ENCODE measurements around the gene SYT7. TPM values are rescaled to one million over a fixed set of nuclear protein-coding genes. Genes with fewer than 3 reads are reported as not detected.

SYT7 gene
- total RNA-seq, 2 donors from 2014 or later = 2.6 TPM; not detected in 1

DNA sequence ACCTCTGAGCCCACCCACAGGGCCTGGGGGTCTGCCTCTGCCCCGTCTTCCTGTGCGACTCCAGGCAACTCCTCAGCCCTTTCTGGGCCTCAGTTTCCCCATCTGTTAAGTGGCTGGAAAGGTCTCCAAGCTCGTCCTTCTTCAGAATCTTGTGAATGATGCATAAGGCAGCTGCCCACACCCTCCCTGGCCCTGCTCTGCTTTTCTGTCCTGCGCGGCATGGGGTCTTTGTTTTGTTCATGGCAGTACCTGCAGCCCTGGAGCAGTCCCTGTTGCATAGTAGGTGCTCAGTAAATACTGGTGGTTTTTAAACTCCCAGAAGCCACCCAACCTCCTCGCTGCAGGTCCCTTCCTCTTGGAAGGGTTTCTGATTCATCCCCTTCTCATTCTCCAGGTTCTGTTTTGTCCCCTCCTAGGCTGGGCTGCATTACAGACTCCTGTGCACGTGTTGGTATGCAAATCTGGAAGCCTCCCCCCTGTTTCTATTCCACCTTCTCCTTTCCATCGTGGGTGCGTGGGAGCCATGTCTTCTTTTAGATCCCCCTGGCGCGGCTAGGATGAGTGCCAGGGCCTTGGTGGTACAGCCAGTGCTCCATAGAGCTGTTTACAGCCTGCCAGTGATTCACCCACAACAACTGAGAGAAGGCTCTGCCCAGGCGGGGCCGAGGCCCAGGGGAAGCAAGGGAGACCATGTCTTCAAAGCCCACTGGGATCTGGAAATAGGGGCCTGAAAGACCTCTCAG lies 19.3 kb upstream of the SYT7 start:
- ATAC-seq (ENCODE audit: insufficient number of reproducible peaks, low FRiP score, low read depth) (no peak), DNase-seq (ENCODE audit: low spot score) (no peak)
- TF ChIP-seq, protein P1, sequence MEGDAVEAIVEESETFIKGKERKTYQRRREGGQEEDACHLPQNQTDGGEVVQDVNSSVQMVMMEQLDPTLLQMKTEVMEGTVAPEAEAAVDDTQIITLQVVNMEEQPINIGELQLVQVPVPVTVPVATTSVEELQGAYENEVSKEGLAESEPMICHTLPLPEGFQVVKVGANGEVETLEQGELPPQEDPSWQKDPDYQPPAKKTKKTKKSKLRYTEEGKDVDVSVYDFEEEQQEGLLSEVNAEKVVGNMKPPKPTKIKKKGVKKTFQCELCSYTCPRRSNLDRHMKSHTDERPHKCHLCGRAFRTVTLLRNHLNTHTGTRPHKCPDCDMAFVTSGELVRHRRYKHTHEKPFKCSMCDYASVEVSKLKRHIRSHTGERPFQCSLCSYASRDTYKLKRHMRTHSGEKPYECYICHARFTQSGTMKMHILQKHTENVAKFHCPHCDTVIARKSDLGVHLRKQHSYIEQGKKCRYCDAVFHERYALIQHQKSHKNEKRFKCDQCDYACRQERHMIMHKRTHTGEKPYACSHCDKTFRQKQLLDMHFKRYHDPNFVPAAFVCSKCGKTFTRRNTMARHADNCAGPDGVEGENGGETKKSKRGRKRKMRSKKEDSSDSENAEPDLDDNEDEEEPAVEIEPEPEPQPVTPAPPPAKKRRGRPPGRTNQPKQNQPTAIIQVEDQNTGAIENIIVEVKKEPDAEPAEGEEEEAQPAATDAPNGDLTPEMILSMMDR (IDR thresholded peaks at IDR 0.05) = no peak
- H3K4me3 ChIP-seq = peak overlapping the region; percentile 30
- H3K27ac ChIP-seq = no peak overlapping the region
- no peaks in the 10 kb centered on the region for H3K9me3 ChIP-seq
- no peaks in the 10 kb centered on the region for H3K36me3 ChIP-seq
- H3K4me1 ChIP-seq (ENCODE audit: control insufficient read depth in 1 of 2, low read depth in 2 of 2) = peaks cover 3 to 20% of the 10 kb centered on the region in 2 donors
- no peaks in the 10 kb centered on the region for H3K27me3 ChIP-seq (replicated peaks; ENCODE audit: insufficient read depth)

DNA sequence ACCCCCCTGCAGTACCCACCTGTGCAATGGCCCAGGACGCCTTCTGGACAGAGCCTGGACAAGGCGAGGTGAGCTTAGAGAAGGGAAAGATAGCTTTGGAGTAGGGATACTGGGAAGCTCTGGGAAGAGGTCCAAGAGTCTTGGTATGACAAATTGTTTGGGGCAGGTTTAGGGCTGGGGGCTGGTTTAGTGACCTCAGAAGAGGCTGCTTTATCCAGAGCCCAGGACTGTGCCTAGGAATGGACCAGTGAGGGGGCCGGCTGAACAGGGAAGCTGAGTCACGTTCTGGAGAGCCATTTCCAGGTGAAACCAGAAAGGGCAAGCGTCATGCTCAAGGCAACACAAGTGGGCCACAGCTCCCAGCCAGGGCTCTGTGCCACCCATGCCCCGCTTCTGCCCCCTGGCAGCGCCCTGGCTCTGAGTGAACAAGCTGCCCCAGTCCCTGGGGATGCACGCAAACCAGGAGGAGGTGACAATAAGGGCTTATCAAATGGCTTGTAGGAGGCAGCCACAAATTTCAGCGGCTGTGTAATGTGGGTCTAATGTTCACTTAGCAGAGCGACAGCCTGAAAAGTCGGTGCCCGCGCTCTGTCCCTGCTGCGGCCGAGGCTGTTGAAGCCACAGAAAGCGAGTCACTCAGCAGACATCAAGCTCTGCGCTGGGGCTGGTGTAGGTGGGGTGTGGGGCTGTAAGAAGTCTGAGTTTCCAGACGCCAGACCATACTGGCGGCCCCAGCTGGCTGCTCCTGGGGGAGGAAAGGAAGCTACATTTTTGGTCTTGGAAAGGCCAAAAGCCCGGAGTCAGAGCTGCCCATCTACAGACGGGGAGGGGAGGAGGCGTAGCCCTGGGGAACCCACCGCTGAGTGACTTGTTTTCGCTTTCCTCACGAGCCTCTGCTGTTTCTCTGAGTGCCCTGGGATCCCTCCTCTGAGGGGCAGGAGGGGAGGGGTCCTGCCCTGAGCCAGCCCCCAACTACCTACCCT lies 18.3 kb upstream of the SYT7 start:
- H3K27ac ChIP-seq = peak overlapping the region in 1 of 2 donors; percentile 19
- no peaks in the 10 kb centered on the region for H3K27me3 ChIP-seq (replicated peaks; ENCODE audit: insufficient read depth)
- H3K4me3 ChIP-seq = peak overlapping the region; percentile 30
- H3K4me1 ChIP-seq (ENCODE audit: control insufficient read depth in 1 of 2, low read depth in 2 of 2) = peaks cover 3 to 20% of the 10 kb centered on the region in 2 donors
- DNase-seq (ENCODE audit: low spot score) (no peak), ATAC-seq (ENCODE audit: insufficient number of reproducible peaks, low FRiP score, low read depth) (no peak)
- H3K36me3 ChIP-seq = no peaks in the 10 kb centered on the region
- TF ChIP-seq, protein P1 (IDR thresholded peaks at IDR 0.05) = no peak
- H3K9me3 ChIP-seq = no peaks in the 10 kb centered on the region

GRCh38 chr11:61598374-61598773 lies 17.5 kb upstream of the SYT7 start:
- TF ChIP-seq, protein P1 (IDR thresholded peaks at IDR 0.05) = no peak
- Histone ChIP-seq H3K27ac (no peak overlapping the region), H3K9me3 (no peaks in the 10 kb centered on the region), H3K27me3 (replicated peaks; ENCODE audit: insufficient read depth) (no peaks in the 10 kb centered on the region), H3K4me3 (no peak overlapping the region), H3K4me1 (ENCODE audit: control insufficient read depth in 1 of 2, low read depth in 2 of 2) (peaks cover 3 to 15% of the 10 kb centered on the region in 2 donors), H3K36me3 (no peaks in the 10 kb centered on the region)
- DNase-seq (ENCODE audit: low spot score) (no peak), ATAC-seq (ENCODE audit: insufficient number of reproducible peaks, low FRiP score, low read depth) (no peak)

GRCh38 chr11:61596990-61597389 lies 16.1 kb upstream of the SYT7 start:
- TF ChIP-seq, protein P1 (IDR thresholded peaks at IDR 0.05) = no peak
- Histone ChIP-seq H3K4me1 (ENCODE audit: control insufficient read depth in 1 of 2, low read depth in 2 of 2) (peaks cover 0 to 6% of the 10 kb centered on the region in 2 donors), H3K27me3 (replicated peaks; ENCODE audit: insufficient read depth) (no peaks in the 10 kb centered on the region), H3K9me3 (no peaks in the 10 kb centered on the region), H3K27ac (no peak overlapping the region), H3K36me3 (no peaks in the 10 kb centered on the region), H3K4me3 (no peak overlapping the region)
- no peak for DNase-seq (ENCODE audit: low spot score)
- no peak for ATAC-seq (ENCODE audit: insufficient number of reproducible peaks, low FRiP score, low read depth)

- no peak for ATAC-seq (ENCODE audit: insufficient number of reproducible peaks, low FRiP score, low read depth)
Measured at GRCh38 chr11:61596542-61596941, 15.7 kb upstream of the SYT7 start.

More at GRCh38 chr11:61596542-61596941, 15.7 kb upstream of the SYT7 start:
- DNase-seq (ENCODE audit: low spot score) = no peak
- TF ChIP-seq, protein P1 (IDR thresholded peaks at IDR 0.05) = no peak
- no peaks in the 10 kb centered on the region for H3K9me3 ChIP-seq
- H3K27ac ChIP-seq = no peak overlapping the region
- H3K4me3 ChIP-seq = no peak overlapping the region
- peaks cover 0 to 6% of the 10 kb centered on the region in 2 donors for H3K4me1 ChIP-seq (ENCODE audit: control insufficient read depth in 1 of 2, low read depth in 2 of 2)
- no peaks in the 10 kb centered on the region for H3K36me3 ChIP-seq
- H3K27me3 ChIP-seq (replicated peaks; ENCODE audit: insufficient read depth) = no peaks in the 10 kb centered on the region
